ENCODE data around the gene CRYBG3. TPM values are rescaled to one million over a fixed set of nuclear protein-coding genes. Genes with fewer than 3 reads are reported as not detected.
A peak's percentile ranks its signal among the peaks of the same experiment; 100 is the strongest.

The CRYBG3 gene
- total RNA-seq, 2 experiments from 2014 or later, result 5.9 to 6.1 TPM

DNA sequence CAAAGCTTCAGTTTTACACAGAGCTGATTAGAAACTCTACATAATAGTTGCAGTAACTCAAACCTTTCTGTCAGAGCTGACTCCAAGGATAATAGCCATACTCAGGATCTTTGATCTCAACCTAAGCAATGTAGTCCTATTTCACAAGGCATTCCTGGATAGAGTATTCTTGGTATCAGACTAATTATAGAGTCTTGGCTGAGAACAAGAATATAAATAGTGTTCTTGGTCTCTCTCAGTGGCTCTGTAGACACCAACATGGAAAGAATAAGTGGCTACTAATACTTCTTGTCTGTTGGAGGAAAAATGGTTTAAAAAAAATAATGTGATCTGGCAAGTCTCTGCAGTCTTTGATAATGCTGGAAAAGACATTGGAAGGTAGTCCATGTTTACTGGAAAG lies 94.8 kb downstream of the CRYBG3 start:
- DNase-seq (no peak), ATAC-seq (no peak)
- no peak overlapping the region for H3K4me3 Mint-ChIP-seq
- no peak overlapping the region for H3K27ac Mint-ChIP-seq
- H3K27me3 Mint-ChIP-seq, result no peaks in the 10 kb centered on the region
- peaks cover 54% of the 10 kb centered on the region for H3K36me3 Mint-ChIP-seq
- no peaks in the 10 kb centered on the region for H3K9me3 Mint-ChIP-seq (ENCODE audit: low read depth)
- CTCF ChIA-PET, result no interaction called here
- peaks cover 14% of the 10 kb centered on the region for H3K4me1 Mint-ChIP-seq

DNA sequence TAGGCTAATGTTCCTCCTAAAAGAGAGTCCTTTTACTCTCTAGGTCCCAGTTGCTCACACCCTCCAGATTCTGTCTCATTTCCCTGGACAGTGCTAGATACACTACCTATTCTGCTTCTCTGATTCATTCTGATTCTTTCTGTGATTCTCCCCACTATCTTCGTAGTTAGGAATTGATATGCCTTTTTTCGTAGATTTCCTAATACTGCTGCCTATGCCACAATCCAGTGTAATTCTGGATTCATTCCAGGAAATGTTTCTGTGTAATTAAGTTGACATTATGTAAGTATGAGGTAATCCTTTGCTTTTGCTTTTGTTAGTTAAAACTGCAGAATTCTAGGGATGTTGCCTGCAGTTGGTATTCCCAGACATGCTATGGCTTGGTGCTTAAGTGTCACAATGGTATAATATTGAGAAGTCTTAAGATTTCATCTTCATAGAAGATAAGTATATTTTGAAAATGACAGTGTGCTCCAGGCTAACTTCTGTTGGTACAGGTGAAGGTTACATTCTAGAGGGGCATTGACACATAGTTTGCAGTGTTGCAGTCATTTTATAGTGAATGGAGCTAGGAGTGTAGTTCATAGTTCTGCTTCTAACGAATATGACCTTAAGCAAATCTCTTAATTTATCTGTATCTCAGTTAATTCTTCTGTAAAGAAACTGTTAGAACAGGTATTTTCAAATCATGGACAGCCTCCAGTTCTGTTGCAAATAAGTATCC lies 96.2 kb downstream of the CRYBG3 start:
- Mint-ChIP-seq H3K36me3 (peaks cover 60% of the 10 kb centered on the region), H3K27me3 (no peaks in the 10 kb centered on the region), H3K4me3 (no peak overlapping the region), H3K9me3 (ENCODE audit: low read depth) (no peaks in the 10 kb centered on the region), H3K27ac (no peak overlapping the region), H3K4me1 (peaks cover 10% of the 10 kb centered on the region)
- ATAC-seq (no peak), DNase-seq (no peak)
- CTCF ChIA-PET, result no interaction called here

DNA sequence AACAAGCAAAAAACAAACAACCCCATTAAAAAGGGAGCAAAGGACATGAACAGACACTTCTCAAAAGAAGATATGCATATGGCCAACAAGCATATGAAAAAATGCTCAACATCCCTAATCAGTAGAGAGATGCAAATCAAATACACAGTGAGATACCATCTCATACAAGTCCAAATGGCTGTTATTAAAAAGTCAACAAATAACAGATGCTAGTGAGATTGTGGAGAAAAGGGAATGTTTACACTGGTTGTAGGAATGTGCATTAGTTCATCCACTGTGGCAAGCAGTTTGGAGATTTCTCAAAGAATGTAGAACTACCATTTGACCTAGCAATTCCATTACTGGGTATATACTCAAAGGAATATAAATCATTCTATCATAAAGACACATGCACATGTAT lies 105.9 kb downstream of the CRYBG3 start:
- CTCF ChIA-PET, result no interaction called here
- Mint-ChIP-seq H3K36me3 (peaks cover 42% of the 10 kb centered on the region), H3K4me3 (no peak overlapping the region), H3K4me1 (no peaks in the 10 kb centered on the region), H3K27me3 (no peaks in the 10 kb centered on the region), H3K27ac (no peak overlapping the region), H3K9me3 (ENCODE audit: low read depth) (no peaks in the 10 kb centered on the region)
- DNase-seq (no peak), ATAC-seq (no peak)

DNA sequence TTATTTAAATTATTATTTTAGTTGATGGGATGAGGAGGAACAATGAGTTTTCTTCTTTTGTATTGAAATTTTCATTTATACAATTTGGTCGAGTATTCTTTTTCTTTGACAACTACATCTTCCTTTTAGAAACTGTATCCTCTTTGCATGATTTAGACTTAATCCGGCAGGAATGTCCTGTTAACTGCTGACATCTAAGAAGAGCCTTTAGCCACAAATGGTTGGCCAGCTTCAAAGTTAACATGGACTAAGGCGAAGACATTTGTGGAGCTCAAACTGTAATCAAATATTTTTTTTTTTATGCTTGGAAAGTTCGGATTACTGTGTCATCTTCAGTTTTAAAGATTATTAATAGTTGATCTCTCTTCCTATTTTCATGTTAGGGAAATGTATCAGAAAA lies 107.2 kb downstream of the CRYBG3 start:
- no peaks in the 10 kb centered on the region for H3K4me1 Mint-ChIP-seq
- CTCF ChIA-PET, result no interaction called here
- H3K4me3 Mint-ChIP-seq, result no peak overlapping the region
- ATAC-seq, result no peak
- no peaks in the 10 kb centered on the region for H3K9me3 Mint-ChIP-seq (ENCODE audit: low read depth)
- DNase-seq, result no peak
- no peaks in the 10 kb centered on the region for H3K27me3 Mint-ChIP-seq
- H3K27ac Mint-ChIP-seq, result no peak overlapping the region
- peaks cover 34% of the 10 kb centered on the region for H3K36me3 Mint-ChIP-seq

DNA sequence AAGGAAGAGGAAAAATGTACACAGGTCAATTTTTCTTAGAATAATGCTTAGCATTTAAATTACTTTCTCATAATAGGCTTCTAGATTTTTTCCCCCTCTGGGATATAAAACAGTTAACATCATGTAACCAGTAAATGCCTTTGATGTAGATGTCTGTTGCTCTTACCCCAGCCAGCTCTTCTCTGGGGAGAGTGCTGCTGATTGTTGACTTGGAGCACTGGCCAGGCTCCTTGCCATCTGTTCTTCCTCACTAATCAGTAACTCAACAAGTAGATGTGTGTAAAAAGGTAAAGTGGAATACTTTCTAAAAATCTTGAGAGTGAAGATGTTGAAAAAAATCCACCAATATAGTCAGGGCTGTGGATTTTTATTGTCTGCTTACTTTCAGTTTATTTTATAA lies 108.2 kb downstream of the CRYBG3 start:
- H3K4me1 Mint-ChIP-seq, result no peaks in the 10 kb centered on the region
- ATAC-seq, result no peak
- H3K4me3 Mint-ChIP-seq, result no peak overlapping the region
- CTCF ChIA-PET, result no interaction called here
- H3K36me3 Mint-ChIP-seq, result peaks cover 28% of the 10 kb centered on the region
- no peaks in the 10 kb centered on the region for H3K27me3 Mint-ChIP-seq
- H3K27ac Mint-ChIP-seq, result no peak overlapping the region
- H3K9me3 Mint-ChIP-seq (ENCODE audit: low read depth), result no peaks in the 10 kb centered on the region
- no peak for DNase-seq

DNA sequence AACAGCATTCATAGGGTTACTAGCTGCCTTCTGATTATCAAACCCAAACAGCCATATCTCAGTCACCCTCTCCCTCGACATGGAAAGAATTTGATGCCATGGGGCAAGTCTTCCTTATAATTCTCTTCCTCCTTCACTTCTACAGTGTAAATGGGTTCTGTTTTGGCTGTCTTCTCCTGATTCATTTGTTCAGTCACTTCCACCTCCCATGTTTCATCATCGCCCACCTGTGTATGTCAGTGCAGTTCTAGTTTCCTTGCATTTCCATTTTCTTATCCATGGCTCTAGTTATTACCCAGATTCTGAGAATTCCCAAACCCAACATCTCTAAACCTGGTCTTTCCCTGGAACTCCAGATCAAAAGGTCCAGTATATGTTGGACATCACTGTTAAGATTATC lies 109.4 kb downstream of the CRYBG3 start:
- Mint-ChIP-seq H3K36me3 (peaks cover 25% of the 10 kb centered on the region), H3K9me3 (ENCODE audit: low read depth) (no peaks in the 10 kb centered on the region), H3K27me3 (no peaks in the 10 kb centered on the region), H3K27ac (no peak overlapping the region), H3K4me3 (no peak overlapping the region), H3K4me1 (peaks cover 8% of the 10 kb centered on the region)
- ATAC-seq, result no peak
- DNase-seq, result no peak
- CTCF ChIA-PET, result no interaction called here

DNA sequence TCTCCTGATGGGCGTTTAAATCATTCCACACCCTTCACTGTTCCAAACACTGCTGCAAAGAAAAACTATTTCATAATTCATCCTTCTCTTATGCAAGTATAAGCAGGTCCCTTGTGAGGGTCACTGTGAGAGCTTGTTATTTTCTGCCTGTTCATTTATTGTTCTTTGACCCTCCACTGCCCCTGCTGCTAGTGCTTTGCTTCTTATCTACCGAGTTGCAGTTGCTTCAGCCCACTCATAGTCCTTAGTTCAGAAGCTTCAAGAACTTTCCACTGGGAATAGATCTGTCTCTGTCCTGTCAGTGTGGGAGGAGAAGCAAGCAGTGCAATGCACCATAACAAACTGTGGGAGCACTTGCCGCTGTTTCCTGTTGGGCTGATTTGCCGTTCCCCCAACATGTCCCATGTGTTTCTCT lies 110.6 kb downstream of the CRYBG3 start:
- DNase-seq (no peak), ATAC-seq (no peak)
- Mint-ChIP-seq H3K36me3 (peaks cover 29% of the 10 kb centered on the region), H3K4me3 (no peak overlapping the region), H3K9me3 (ENCODE audit: low read depth) (no peaks in the 10 kb centered on the region), H3K27ac (no peak overlapping the region), H3K27me3 (no peaks in the 10 kb centered on the region), H3K4me1 (peaks cover 9% of the 10 kb centered on the region)
- CTCF ChIA-PET, result no interaction called here

DNA sequence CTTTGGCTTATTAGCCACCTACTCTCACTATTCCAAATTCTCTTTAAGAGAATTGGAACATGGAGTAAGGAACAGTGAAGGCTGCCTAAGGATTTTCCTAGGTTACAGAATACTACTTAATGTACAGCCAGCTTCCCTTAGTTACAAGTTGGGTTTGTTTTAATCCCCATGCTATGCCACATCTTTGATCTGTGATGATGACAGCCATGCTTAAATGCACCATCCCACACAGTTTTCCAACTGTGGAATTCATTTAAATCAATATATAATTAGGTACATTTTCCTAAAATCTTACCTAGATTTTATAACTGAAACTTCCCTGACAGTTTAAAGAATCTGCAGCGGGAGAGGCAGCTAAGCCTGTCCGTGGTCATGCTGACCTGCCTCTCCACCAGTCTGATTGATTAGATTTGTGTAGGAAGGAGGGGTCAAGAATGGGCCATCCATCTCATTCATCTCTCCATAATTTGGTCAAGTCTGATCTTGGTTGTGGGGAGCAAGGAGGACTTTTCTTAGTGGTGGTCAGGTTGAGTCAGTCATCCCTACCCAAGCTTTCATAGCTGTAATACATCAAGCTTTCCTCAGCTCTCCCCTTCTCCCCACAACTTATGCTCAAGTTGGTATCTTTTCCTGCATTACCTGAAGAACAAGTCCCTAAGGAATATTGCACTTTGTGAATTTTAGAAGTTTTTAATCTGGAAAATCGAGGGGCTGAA lies 113.3 kb downstream of the CRYBG3 start:
- CTCF ChIA-PET, result no interaction called here
- H3K36me3 Mint-ChIP-seq, result peaks cover 43% of the 10 kb centered on the region

DNA sequence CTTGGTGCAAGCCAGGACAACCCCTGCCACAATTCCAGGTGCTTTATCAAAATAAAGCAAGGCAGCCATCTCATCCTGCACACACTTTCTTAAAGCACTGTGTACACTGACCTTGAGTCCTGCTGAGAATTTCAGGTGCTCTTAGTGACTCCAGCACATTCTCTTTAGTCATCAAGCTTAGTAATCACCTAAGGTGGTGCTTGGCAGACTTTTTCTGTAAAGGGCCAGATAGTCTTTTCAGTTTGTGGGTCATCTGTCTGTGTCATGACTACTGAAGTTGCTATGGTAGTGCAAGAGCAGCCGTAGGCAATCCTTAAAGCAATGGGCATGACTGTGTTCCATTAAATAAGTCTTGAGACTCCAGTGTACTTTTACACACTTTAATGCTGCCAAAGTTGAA lies 114.0 kb downstream of the CRYBG3 start:
- CTCF ChIA-PET, result interaction anchor here (1.2 kb wide), 1 partner anchor 142 kb away, joined by 6 read pairs; no protein-coding TSS in a partner anchor
- Mint-ChIP-seq H3K36me3 (peaks cover 42% of the 10 kb centered on the region), H3K9me3 (ENCODE audit: low read depth) (no peaks in the 10 kb centered on the region), H3K27me3 (no peaks in the 10 kb centered on the region), H3K4me3 (no peak overlapping the region), H3K27ac (no peak overlapping the region), H3K4me1 (peaks cover 9% of the 10 kb centered on the region)
- ATAC-seq (no peak), DNase-seq (no peak)

More for the DNA sequence above, 113.3 kb downstream of the CRYBG3 start:
- DNase-seq, result no peak
- no peak overlapping the region for H3K27ac Mint-ChIP-seq
- no peaks in the 10 kb centered on the region for H3K27me3 Mint-ChIP-seq
- ATAC-seq, result no peak
- H3K4me1 Mint-ChIP-seq, result peaks cover 9% of the 10 kb centered on the region
- no peaks in the 10 kb centered on the region for H3K9me3 Mint-ChIP-seq (ENCODE audit: low read depth)
- H3K4me3 Mint-ChIP-seq, result no peak overlapping the region

DNA sequence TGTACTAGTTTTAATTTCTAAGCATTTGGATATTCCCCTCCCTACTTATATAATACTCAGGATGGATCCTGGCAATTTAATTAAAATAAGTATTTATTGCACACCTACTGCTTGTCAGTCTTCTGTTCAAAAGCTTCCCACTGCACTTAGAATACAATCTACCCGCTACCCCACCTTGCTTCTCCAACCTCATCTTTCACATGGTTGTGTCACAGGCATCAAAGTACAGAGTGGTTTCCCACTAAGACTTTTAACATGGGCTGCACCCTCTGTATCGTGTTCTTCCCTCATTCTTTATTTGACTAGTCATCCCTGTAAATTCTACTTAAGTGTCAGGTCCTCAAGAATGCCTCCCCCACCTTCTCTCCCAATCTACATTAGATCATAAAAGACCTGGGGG lies 115.4 kb downstream of the CRYBG3 start:
- Mint-ChIP-seq H3K27me3 (no peaks in the 10 kb centered on the region), H3K36me3 (peaks cover 42% of the 10 kb centered on the region), H3K4me3 (no peak overlapping the region), H3K9me3 (ENCODE audit: low read depth) (no peaks in the 10 kb centered on the region), H3K4me1 (peaks cover 12% of the 10 kb centered on the region), H3K27ac (no peak overlapping the region)
- CTCF ChIA-PET, result interaction anchor here (1.2 kb wide), 1 partner anchor 143 kb away, joined by 6 read pairs; no protein-coding TSS in a partner anchor
- ATAC-seq (no peak), DNase-seq (no peak)

DNA sequence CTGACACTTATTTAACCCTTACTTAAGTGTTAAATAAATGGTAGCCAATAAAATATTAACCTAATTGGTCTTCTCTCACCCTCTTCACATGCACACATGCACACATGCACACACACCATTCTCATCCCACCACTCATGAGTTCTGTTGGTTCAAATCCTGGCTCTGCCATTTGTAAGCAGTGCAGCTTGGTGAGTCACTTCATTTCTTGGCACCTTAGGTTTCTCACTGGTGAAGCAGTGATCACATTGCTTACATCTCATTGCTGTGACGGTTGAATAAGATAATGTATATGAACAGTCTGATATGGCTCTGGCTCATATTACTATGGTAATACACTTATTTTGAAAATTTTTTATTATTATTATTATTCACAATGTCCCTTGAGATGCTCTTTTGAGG lies 116.6 kb downstream of the CRYBG3 start:
- Mint-ChIP-seq H3K36me3 (peaks cover 50% of the 10 kb centered on the region), H3K9me3 (ENCODE audit: low read depth) (no peaks in the 10 kb centered on the region), H3K27ac (no peak overlapping the region), H3K4me3 (no peak overlapping the region), H3K4me1 (peaks cover 19% of the 10 kb centered on the region), H3K27me3 (no peaks in the 10 kb centered on the region)
- CTCF ChIA-PET, result no interaction called here
- ATAC-seq (no peak), DNase-seq (no peak)

DNA sequence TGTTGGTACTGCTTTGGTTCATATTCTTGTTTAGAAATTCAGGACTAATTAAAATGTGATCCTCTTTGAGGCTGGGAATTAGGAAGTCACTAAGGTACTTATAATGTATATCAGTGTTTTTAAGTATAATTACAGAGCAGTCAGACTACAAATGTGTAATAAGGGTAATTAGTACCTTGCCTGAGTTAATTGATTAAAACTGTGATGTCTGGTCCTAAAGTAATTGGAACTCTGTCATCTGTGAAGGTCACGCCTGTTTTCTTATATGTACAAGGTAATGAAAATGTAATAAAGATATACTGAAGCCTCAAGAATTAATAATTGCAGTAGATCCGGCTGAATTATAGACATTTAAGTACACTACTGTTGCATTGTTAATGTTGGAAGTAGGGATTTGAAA lies 117.6 kb downstream of the CRYBG3 start:
- Mint-ChIP-seq H3K36me3 (peaks cover 54% of the 10 kb centered on the region), H3K4me3 (no peak overlapping the region), H3K9me3 (ENCODE audit: low read depth) (no peaks in the 10 kb centered on the region), H3K27me3 (no peaks in the 10 kb centered on the region), H3K27ac (no peak overlapping the region), H3K4me1 (peaks cover 23% of the 10 kb centered on the region)
- ATAC-seq (no peak), DNase-seq (no peak)
- CTCF ChIA-PET, result no interaction called here

DNA sequence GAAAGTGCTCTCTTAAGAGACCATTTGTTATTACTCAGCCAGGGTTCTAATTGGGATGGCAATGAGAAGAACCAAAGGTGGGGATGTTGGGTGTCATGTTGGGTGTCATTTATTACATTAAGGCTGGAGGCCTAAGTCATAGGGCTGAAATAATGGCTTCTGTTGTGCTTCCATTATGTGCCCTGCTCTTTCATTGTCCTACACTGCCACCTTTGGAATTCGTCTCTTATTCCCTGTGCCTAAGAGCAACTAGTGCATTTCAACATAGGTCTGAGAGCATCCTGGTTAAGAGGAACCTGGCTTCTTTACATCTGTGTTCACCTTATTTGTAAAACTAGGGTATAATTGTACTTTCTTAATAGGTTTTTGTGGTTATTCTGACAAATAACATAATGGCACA lies 118.2 kb downstream of the CRYBG3 start:
- CTCF ChIA-PET, result no interaction called here
- Mint-ChIP-seq H3K4me3 (no peak overlapping the region), H3K4me1 (peaks cover 23% of the 10 kb centered on the region), H3K27me3 (no peaks in the 10 kb centered on the region), H3K9me3 (ENCODE audit: low read depth) (no peaks in the 10 kb centered on the region), H3K36me3 (peaks cover 54% of the 10 kb centered on the region), H3K27ac (no peak overlapping the region)
- DNase-seq (no peak), ATAC-seq (no peak)

DNA sequence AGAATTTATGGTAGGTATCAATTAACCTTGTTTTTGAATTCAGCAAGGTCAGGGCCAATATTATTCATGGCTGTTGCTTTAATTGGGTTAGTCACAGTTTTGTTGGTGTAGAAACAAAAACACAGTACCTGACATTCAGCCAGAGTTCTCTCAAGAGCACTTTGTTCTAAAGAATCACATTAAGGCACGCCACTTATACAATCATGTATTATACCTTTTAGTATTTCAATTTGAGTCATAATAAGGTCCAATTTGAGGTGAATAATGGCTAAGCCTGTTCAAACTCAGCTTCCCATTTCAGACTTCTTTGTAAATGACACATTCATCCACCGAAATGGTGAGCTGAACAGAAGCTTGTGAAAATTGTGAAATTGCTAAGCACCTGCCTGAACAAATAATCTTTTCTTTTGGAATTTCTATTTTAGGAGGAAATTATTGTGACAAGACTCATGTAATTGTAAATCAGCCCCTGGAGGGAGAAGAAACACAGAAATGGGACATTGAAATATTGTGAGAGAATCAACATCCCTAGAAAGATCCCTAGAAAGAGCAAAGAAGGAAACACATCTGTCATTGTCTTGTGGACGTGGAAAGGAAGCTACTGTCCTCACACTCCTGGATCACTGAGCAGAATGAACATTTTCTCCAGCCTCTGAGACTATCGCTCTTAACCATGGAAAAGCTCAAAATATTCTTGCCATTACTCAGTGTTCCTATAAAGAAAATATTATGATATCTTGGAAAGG lies 121.2 kb downstream of the CRYBG3 start:
- Mint-ChIP-seq H3K27me3 (no peaks in the 10 kb centered on the region), H3K4me1 (peaks cover 15% of the 10 kb centered on the region), H3K4me3 (no peak overlapping the region), H3K36me3 (peaks cover 54% of the 10 kb centered on the region), H3K9me3 (ENCODE audit: low read depth) (no peaks in the 10 kb centered on the region), H3K27ac (peak overlapping the region; percentile 33)
- ATAC-seq, result peak; percentile 39
- CTCF ChIA-PET, result interaction anchor here (0.9 to 1.3 kb wide), 4 partner anchors 9 to 143 kb away, joined by 3 read pairs; no protein-coding TSS in a partner anchor
- no peak for DNase-seq

Data from activated CD8-positive, alpha-beta memory T cell treated with anti-CD3 and anti-CD28 coated beads, Interleukin-2, amount 10 ng/mL, durations not matched to agents 7 days and 5 days (primary cell).